Left renal cortex interstitium (tissue), 4 donors: Measurements from ENCODE around the gene SUGCT. TPM values are rescaled to one million over a fixed set of nuclear protein-coding genes. Genes with fewer than 3 reads are reported as not detected.
"Not testable (repeated sequence)": the region's sequence is repeated elsewhere in the genome, so short reads cannot be mapped to it uniquely, and the experiment has no call there.

ENCODE experiments used
- DNase-seq, 4 donors: peaks; one replicate each; pipeline ENCODE4 v3.0.0-alpha.2; 2013; ENCODE audit warnings: low read depth in 4 of 4, low spot score in 2 of 4, missing footprints in 1 of 4
- polyA plus RNA-seq, 4 donors: library from polyadenylated mRNA; unstranded; fragments of 120-200 nt; gene quantifications; one replicate each; pipeline ENCODE4 v1.2.1, GENCODE V29; 2013; ENCODE audit not compliant: insufficient read length in 4 of 4

SUGCT gene
- polyA plus RNA-seq, 4 donors: 11.4 to 16.5 (median 12.5) TPM

GRCh38 chr7:40137563-40137962 lies 2.8 kb downstream of the SUGCT start:
- no peak for DNase-seq

DNA sequence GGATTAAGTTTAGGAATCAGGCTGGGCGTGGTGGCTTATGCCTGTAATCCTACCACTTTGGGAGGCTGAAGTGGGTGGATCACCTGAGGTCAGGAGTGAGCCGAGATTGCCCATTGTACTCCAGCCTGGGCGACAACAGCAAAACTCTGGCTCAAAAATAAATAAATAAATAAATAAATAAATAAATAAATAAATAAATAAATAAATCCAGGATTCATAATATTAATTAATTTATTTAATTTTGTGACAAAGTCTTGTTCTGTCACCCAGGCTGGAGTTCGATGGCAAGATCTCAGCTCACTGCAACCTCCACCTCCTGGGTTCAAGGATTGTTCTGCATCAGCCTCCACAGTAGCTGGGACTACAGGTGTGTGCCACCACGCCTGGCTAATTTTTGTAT lies 4.2 kb downstream of the SUGCT start:
- DNase-seq: no peak

DNA sequence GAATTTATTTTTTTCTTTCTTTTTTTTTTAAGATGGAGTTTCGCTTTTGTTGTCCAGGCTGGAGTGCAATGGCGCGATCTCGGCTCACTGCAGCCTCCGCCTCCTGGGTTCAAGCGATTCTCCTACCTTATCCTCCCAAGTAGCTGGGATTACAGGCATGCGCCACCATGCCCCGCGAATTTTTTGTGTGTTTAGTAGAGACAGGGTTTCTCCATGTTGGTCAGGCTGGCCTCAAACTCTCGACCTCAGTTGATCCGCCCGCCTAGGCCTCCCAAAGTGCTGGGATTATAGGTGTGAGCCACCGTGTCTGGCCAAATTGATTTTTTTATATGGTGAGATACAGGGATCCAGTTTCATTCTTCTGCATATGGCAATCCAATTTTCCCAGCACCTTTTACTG lies 5.1 kb downstream of the SUGCT start:
- not testable (repeated sequence) for DNase-seq

DNA sequence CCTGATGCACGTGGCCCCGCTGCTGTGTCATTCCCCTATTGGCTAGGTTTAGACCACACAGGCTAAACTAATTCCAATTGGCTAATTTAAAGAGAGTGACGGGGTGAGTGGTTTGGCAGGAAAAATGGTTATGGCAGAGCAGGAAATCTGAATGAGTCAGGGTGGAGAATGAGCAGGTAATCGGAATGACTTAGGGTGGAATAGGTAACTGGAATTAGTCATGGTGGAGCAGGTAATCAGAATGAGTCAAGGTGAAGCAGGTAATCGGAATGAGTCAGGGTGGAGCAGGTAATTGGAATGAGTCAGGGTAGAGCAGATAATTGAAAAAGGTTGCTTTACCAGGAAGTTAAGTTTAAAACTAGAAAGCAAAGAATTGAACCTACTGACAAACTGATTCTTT lies 7.1 kb downstream of the SUGCT start:
- not testable (repeated sequence) for DNase-seq

- DNase-seq: not testable (repeated sequence)
Measured at GRCh38 chr7:40145596-40146130, 10.9 kb downstream of the SUGCT start.

DNA sequence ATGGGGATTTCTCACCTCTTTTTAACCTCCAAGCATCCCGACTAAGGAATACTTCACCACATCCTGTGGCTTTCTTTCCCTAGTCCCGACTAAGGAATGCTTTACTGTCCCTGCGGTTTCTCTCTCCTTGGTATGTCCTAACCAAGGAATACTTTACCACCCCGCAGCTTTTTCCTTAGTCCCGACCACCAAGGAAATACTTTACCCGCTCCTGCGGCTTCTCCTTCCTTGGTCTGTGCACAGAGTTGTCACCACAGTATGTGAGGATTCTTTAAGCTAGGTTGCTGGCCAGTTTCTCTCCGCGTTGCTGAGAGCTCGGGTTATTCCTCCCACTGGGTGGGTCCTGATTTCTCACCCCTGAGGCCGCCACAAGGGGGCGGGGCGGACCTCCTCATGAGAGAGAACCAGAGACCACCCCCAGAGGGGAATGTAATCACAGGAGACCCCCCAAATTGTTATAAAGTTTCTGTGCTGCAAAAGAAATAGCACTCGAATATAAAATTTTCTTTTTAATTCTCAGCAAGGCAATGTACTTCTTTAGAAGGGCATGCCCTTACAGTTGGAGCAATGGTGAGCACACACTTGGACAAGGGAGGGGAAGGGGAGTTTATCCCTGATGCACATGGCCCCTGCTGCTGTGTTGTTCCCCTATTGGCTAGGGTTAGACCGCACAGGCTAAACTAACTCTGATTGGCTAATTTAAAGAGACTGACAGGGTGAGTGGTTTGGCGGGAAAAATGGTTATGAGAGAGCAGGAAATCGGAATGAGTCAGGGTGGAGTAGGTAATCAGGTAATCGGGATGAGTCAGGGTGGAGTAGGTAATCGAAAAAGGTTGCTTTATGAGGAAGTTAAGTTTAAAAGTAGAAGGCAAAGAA lies 12.8 kb downstream of the SUGCT start:
- DNase-seq: no peak

GRCh38 chr7:40148247-40148580 lies 13.4 kb downstream of the SUGCT start:
- DNase-seq: not testable (repeated sequence)

DNA sequence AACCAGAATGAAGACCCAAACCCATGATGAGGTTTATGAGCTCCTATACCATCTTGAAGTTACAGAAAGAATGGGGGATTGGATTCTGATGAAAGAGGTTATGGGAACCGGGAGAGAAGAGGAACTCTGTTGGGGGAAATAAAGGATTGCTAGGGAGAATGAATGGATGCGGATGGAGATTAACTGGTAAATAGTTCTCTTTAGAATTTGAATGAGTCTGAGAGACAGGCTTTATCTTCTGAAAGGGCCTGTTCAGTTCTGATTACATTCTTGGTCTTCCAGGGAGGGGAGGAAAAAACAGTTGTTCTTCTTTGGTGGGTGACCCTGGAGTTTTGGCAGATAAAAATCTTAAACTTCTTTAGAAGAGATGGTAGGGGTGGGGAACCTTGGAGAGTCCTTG lies 13.9 kb downstream of the SUGCT start:
- DNase-seq: no peak

DNA sequence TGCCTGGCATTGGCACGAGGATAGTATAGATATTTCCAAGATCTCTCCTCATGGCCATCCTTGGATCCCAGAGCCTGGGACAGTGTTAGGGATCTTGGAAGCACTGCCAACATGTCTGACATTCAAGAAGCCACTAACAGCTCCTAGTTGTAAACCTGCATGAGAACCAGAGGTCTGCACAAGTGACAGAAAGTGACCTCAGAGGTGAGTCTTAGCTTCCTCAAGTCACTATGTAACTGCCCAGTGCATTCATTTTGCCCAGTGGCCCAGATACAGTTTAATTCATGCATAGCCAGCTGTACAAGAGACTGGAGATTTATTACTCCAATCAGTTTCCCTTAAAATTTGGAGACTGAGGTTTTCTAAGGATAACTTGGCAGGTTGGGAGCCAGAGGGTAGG lies 16.7 kb downstream of the SUGCT start:
- no peak for DNase-seq

DNA sequence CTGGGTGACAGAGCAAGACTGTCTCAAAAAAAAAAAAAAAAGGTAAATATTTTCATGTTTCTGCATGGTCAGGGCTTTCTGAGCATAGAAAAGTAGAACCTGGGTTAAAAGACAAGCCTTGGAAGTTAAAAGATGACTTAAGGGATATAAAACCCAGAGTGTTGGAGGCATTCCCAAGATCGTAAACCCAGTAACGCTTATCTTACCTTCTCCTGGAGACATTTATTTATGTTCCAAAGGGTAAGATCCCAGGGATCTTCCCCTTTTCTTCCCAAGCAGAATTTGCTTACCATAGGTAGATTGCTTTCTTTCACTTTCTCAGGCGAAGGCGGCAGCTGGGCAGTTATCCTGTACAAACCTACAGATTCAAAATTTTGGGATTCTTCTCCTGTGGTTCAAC lies 22.2 kb downstream of the SUGCT start:
- no peak for DNase-seq

DNA sequence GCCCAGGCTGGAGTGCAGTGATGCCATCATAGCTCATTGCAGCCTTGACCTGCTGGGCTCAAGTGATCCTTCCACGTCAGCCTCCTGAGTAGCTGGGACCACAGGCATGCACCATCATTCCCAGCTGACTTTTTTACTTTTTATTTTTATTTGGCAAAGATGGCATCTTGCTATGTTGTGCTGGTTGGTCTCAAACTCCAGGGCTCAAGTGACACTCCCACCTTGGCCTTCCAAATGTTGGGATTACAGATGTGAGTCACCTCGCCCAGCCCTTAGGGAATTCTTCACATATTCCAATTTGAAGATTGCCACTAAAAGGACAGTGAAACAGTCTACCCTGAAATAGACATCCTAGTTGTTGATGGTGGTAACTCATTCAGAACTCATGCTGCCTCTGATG lies 27.7 kb downstream of the SUGCT start:
- no peak for DNase-seq

- no peak for DNase-seq
Measured at GRCh38 chr7:40165216-40165615, 30.4 kb downstream of the SUGCT start.

GRCh38 chr7:40167291-40167690 lies 32.5 kb downstream of the SUGCT start:
- no peak for DNase-seq

DNA sequence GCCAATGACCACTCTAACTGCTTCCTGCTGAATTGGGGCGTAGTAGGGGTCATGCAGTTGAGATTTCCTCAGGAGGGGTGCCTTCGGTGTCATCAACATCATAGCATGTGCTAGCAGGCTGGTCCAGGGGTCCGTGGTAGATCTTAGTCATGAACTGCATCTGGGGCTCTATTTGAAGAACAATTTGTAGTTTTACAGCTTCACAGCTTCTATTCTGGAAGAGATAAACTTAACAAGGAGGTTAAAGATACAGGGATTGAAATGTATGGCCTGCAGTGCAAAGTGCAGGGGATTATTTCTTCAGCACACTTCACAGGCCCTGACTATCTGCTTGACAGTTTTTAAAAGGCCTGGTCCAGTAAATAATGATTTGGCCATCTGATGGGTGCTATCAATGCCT lies 33.5 kb downstream of the SUGCT start:
- not testable (repeated sequence) for DNase-seq

- DNase-seq: not testable (repeated sequence)
Measured at GRCh38 chr7:40173121-40173520, 38.3 kb downstream of the SUGCT start.

DNA sequence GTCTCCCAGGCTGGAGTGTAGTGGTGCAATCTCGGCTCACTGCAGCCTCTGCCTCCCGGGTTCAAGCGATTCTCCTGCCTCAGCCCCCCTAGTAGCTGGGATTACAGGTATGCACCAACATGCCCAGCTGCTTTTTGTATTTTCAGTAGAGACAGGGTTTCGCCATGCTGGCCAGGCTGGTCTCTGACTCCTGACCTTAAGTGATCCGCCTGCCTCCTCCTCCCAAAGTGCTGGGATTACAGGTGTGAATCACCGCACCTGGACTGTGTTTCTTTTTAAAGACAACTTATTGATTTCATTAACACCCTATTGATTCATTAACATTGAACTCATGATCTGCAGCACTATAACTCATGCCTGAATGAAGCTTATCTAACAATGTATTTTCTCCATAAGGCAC lies 40.5 kb downstream of the SUGCT start:
- DNase-seq: not testable (repeated sequence)

DNA sequence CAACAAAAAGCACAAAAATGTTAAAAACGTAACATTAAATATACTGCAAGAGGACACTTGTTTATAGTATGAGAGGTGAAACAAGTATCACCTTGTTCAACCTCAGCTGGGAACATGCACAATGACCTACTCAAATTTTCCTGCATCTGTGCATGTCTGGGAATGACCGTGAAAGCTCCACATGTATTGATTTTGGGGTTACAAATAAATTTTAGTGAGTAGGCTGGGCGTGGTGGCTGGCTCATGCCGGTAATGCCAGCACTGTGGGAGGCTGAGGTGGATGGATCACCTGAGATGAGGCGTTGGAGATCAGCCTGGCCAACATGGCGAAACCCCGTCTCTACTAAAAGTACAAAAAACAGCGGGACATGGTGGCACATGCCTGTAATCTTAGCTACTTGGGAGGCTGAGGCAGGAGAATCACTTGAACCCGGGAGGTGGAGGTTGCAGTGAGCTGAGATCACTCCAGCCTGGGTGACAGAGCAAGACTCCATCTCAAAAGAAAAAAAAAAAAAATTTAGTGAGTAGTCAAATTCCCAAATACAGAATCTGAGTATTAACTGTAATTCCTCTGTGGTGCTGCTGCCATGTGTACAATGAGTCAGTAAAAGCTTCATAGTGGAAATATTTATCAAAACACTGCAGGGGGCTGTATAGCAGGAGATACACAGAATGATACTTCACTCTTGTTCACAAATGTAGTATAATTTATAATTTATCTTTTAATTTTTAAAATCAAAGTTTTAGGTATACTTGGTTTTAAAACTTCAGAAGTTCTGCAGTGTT lies 41.1 kb downstream of the SUGCT start:
- DNase-seq: no peak

- no peak for DNase-seq
Measured at GRCh38 chr7:40177071-40177470, 42.3 kb downstream of the SUGCT start.

GRCh38 chr7:40182452-40182851 lies 47.6 kb downstream of the SUGCT start:
- no peak for DNase-seq

GRCh38 chr7:40186586-40186985 lies 51.8 kb downstream of the SUGCT start:
- DNase-seq: no peak

DNA sequence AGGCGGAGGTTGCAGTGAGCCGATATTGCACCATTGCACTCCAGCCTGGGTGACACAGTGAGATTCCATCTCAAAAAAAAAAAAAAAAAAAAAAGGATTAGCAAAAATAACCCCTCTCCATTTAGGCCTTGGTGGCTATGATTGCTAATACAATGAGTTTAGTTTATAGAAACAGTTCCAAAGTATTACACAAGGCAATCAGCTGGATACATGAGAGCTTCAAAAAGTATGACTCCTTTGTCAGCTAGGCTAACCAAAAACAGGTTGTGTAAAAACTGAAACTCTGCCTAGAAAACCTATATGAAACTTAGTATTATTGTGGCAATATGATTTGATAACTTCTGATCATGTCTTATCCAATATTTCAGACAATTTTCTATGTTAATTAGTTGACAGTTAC lies 57.2 kb downstream of the SUGCT start:
- DNase-seq: no peak

- no peak for DNase-seq
Measured at GRCh38 chr7:40194745-40195144, 59.9 kb downstream of the SUGCT start.
